CD8-positive, alpha-beta memory T cell (primary cell): ENCODE data around the gene TBC1D8. TPM values are rescaled to one million over a fixed set of nuclear protein-coding genes. Genes with fewer than 3 reads are reported as not detected.

Source experiments
- CTCF ChIA-PET: fragments of 350-600 bp; sonication (Branson Sonifier 250); formaldehyde crosslinking; loops from one replicate; lab custom pipeline; 2021; ENCODE audit warnings: antibody characterized with exemption; lab: Charles Lee
- POLR2A ChIA-PET: fragments of 350-600 bp; sonication (Branson Sonifier 250); formaldehyde crosslinking; loops from one replicate; lab custom pipeline; 2021; ENCODE audit warnings: antibody characterized with exemption; lab: Charles Lee
- DNase-seq, 5 donors: peaks; one replicate each; pipeline versions ENCODE4 v3.0.0 to v3.0.0-alpha.2; 2020 to 2022; ENCODE audit warnings: mixed read lengths in 1 of 5
- H3K27ac ChIP-seq: one replicate; pipeline ENCODE4 v1.7.0; 2013; ENCODE audit warnings: low read depth, mild to moderate bottlenecking, low read length, moderate library complexity
- H3K27me3 ChIP-seq: 2 replicates; pipeline ENCODE4 v1.7.0; 2013; ENCODE audit warnings: low read length, mild to moderate bottlenecking; ENCODE audit not compliant: insufficient read depth, poor library complexity, severe bottlenecking
- H3K36me3 ChIP-seq: 2 replicates; pipeline ENCODE4 v1.7.0; 2013; ENCODE audit warnings: mild to moderate bottlenecking, low read length, moderate library complexity; ENCODE audit not compliant: insufficient read depth
- H3K4me1 ChIP-seq: 2 replicates; pipeline ENCODE4 v1.7.0; 2013; ENCODE audit warnings: mild to moderate bottlenecking, low read length, moderate library complexity; ENCODE audit not compliant: insufficient read depth
- H3K4me3 ChIP-seq: 2 replicates; pipeline ENCODE4 v1.7.0; 2013; ENCODE audit warnings: mild to moderate bottlenecking, low read length
- H3K9me3 ChIP-seq: 2 replicates; pipeline ENCODE4 v1.7.0; 2013; ENCODE audit warnings: mild to moderate bottlenecking, low read length
- H3K27ac Mint-ChIP-seq, 8 donors: one replicate each; pipeline ENCODE4 v1.8.0; 2020 to 2021; ENCODE audit warnings: mixed read lengths in 8 of 8, mild to moderate bottlenecking in 6 of 8, inconsistent platforms in 3 of 8, moderate library complexity in 3 of 8
- H3K27me3 Mint-ChIP-seq, 2 donors: one replicate each; pipeline ENCODE4 v1.8.0; 2020 to 2021; ENCODE audit warnings: mixed read lengths in 2 of 2, mild to moderate bottlenecking in 1 of 2, moderate library complexity in 1 of 2
- H3K36me3 Mint-ChIP-seq, 3 donors: one replicate each; pipeline ENCODE4 v1.8.0; 2020 to 2021; ENCODE audit warnings: mixed read lengths in 3 of 3, inconsistent platforms in 1 of 3, mild to moderate bottlenecking in 1 of 3
- H3K4me1 Mint-ChIP-seq, 3 donors: one replicate each; pipeline ENCODE4 v1.8.0; 2020 to 2021; ENCODE audit warnings: mixed read lengths in 3 of 3, inconsistent platforms in 1 of 3, mild to moderate bottlenecking in 1 of 3
- H3K4me3 Mint-ChIP-seq, 7 donors: one replicate each; pipeline ENCODE4 v1.8.0; 2020 to 2021; ENCODE audit warnings: mixed read lengths in 7 of 7, mild to moderate bottlenecking in 6 of 7, moderate library complexity in 4 of 7, inconsistent platforms in 2 of 7
- H3K9me3 Mint-ChIP-seq, 5 donors: one replicate each; pipeline ENCODE4 v1.8.0; 2020 to 2022; ENCODE audit warnings: mixed read lengths in 5 of 5, mild to moderate bottlenecking in 3 of 5, moderate library complexity in 2 of 5, inconsistent platforms in 1 of 5
- polyA plus RNA-seq: library from polyadenylated mRNA; unstranded; fragments of 300-500 nt; fragmentation: Illumina TruSeq; gene quantifications from one replicate; pipeline ENCODE4 v1.2.3, GENCODE V29; 2021
- total RNA-seq, 2 experiments: library from RNA; stranded (reverse); gene quantifications; one replicate each; pipeline ENCODE4 v1.2.3, GENCODE V29; 2021

TBC1D8 gene
- total and polyA plus RNA-seq, 3 experiments from 2014 or later: 0.55 to 0.89 (median 0.69) TPM

GRCh38 chr2:100989666-100990065 lies 161.5 kb downstream of the TBC1D8 start:
- no peak overlapping the region for H3K27ac Mint-ChIP-seq

DNA sequence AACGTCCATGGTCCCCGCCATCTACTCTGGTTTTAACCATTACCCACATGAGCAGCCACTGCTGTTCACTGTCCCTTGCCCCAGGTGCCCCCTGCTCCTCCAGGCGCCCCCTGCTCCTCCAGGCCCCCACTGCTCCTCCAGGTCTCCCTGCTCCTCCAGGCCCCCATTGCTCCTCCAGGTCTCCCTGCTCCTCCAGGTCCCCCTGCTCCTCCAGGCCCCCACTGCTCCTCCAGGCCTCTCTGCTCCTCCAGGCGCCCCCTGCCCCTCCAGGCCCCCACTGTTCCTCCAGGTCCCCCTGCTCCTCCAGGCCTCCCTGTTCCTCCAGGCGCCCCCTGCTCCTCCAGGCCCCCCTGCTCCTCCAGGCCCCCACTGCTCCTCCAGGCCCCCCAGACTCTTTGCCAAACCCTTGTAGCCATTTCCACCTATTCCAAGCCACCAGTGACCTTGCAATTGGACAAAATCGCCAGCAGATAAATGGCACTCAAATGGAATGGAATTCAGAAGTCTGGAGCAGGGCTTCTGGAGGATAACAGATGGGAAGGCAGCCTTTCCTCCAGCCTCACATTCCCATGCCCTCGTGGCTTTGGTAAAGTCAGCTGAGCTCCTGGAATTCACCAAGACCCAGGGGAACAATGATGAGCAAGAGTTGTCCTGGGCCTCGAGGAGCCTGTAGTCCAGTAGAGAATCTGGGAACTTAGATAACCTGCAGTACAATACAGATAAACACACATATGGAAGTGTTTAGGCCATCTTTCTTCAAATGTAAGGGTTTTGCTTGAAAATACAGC lies 162.4 kb downstream of the TBC1D8 start:
- H3K27me3 ChIP-seq: no peaks in the 10 kb centered on the region
- no peak overlapping the region for H3K27ac ChIP-seq
- Mint-ChIP-seq H3K36me3 (no peaks in the 10 kb centered on the region), H3K4me3 (no peak overlapping the region), H3K27ac (no peak overlapping the region), H3K27me3 (no peaks in the 10 kb centered on the region), H3K9me3 (no peaks in the 10 kb centered on the region), H3K4me1 (peaks cover 0 to 3% (median 2%) of the 10 kb centered on the region in 3 donors)
- ChIA-PET POLR2A (no interaction called here), CTCF (interaction anchor here (0.7 to 8.0 kb wide), 2 partner anchors 382 to 399 kb away, joined by 3 to 106 read pairs; no protein-coding TSS in a partner anchor)
- no peaks in the 10 kb centered on the region for H3K9me3 ChIP-seq
- H3K36me3 ChIP-seq: no peaks in the 10 kb centered on the region
- H3K4me3 ChIP-seq: no peak overlapping the region
- no peaks in the 10 kb centered on the region for H3K4me1 ChIP-seq
- DNase-seq: no peak

More at GRCh38 chr2:100989666-100990065, 161.5 kb downstream of the TBC1D8 start:
- Histone ChIP-seq H3K4me3 (no peak overlapping the region), H3K36me3 (no peaks in the 10 kb centered on the region), H3K27ac (no peak overlapping the region), H3K4me1 (no peaks in the 10 kb centered on the region), H3K27me3 (no peaks in the 10 kb centered on the region), H3K9me3 (no peaks in the 10 kb centered on the region)
- DNase-seq: no peak
- Mint-ChIP-seq H3K9me3 (no peaks in the 10 kb centered on the region), H3K27me3 (peaks cover 0 to 4% of the 10 kb centered on the region in 2 donors), H3K4me1 (peaks cover 0 to 3% (median 2%) of the 10 kb centered on the region in 3 donors), H3K4me3 (no peak overlapping the region), H3K36me3 (no peaks in the 10 kb centered on the region)
- CTCF ChIA-PET: interaction anchor here (0.7 to 8.0 kb wide), 2 partner anchors 383 to 400 kb away, joined by 3 to 106 read pairs; no protein-coding TSS in a partner anchor
- POLR2A ChIA-PET: no interaction called here

GRCh38 chr2:100987974-100988373 lies 163.2 kb downstream of the TBC1D8 start:
- no peaks in the 10 kb centered on the region for H3K9me3 Mint-ChIP-seq
- no peak overlapping the region for H3K4me3 Mint-ChIP-seq
- DNase-seq: no peak
- Histone ChIP-seq H3K36me3 (no peaks in the 10 kb centered on the region), H3K9me3 (no peaks in the 10 kb centered on the region), H3K4me1 (no peaks in the 10 kb centered on the region), H3K27me3 (no peaks in the 10 kb centered on the region), H3K4me3 (no peak overlapping the region), H3K27ac (no peak overlapping the region)
- ChIA-PET CTCF (interaction anchor here (1.7 to 8.0 kb wide), 2 partner anchors 14 to 381 kb away, joined by 5 to 106 read pairs; partner anchors contain the start of gene RPL31), POLR2A (no interaction called here)
- H3K4me1 Mint-ChIP-seq: peaks cover 0 to 3% (median 2%) of the 10 kb centered on the region in 3 donors
- H3K27ac Mint-ChIP-seq: no peak overlapping the region
- H3K36me3 Mint-ChIP-seq: no peaks in the 10 kb centered on the region
- H3K27me3 Mint-ChIP-seq: no peaks in the 10 kb centered on the region

DNA sequence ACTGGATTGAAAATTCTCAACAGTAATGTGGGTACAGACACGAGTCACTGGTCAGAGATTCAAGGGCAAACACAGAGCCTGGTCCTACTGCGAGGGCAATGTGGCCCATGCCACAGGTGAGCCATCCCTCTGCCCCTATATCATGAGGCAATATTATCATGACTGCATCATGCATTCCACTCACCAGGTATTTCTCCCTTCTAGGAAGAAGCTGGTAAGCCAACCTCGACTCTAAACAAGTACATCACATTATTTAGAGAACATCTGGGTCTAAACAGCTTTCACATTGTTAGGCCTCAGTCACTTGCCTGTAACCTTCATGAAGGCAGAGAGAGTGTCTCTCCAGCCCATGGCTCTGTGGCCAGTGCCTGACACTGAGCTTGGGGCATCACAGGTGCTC lies 163.6 kb downstream of the TBC1D8 start:
- Mint-ChIP-seq H3K4me3 (no peak overlapping the region), H3K27ac (no peak overlapping the region), H3K27me3 (no peaks in the 10 kb centered on the region), H3K36me3 (no peaks in the 10 kb centered on the region), H3K9me3 (no peaks in the 10 kb centered on the region), H3K4me1 (peaks cover 0 to 3% (median 2%) of the 10 kb centered on the region in 3 donors)
- Histone ChIP-seq H3K4me3 (no peak overlapping the region), H3K4me1 (no peaks in the 10 kb centered on the region), H3K27ac (no peak overlapping the region), H3K9me3 (no peaks in the 10 kb centered on the region), H3K27me3 (no peaks in the 10 kb centered on the region), H3K36me3 (no peaks in the 10 kb centered on the region)
- no peak for DNase-seq
- ChIA-PET CTCF (interaction anchor here (0.7 to 8.0 kb wide), 3 partner anchors 10 to 380 kb away, joined by 3 to 106 read pairs (median 5); partner anchors contain the start of gene RPL31), POLR2A (no interaction called here)

DNA sequence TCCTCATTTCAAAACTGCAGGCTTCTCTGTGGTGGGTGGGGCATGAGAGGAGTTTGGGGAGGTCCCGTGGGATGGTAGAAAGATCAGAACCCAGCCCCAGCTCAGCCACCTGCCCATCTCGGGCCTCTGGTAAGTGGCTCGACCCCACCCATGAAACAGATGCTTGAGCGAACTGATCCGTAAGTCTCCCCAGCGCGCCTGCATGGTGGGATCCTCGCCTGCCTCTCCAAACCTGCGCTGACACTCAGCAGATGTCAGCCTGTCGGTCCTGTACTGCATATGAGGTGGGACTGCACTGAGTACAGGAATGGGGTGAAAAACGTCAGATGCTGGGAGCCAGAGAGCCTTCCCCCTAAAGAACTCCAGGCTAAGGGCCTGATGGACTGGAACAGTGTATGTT lies 165.0 kb downstream of the TBC1D8 start:
- H3K4me1 Mint-ChIP-seq: peaks cover 0 to 3% (median 2%) of the 10 kb centered on the region in 3 donors
- CTCF ChIA-PET: interaction anchor here (0.5 to 8.0 kb wide), 3 partner anchors 379 to 415 kb away, joined by 3 to 106 read pairs (median 10); no protein-coding TSS in a partner anchor
- no peak overlapping the region for H3K4me3 Mint-ChIP-seq

GRCh38 chr2:100984892-100985307 lies 166.3 kb downstream of the TBC1D8 start:
- H3K9me3 ChIP-seq: no peaks in the 10 kb centered on the region
- DNase-seq: peak; percentile 57 to 84 (median 67)
- H3K27ac ChIP-seq: no peak overlapping the region
- Mint-ChIP-seq H3K36me3 (peaks cover 0 to 2% (median 0%) of the 10 kb centered on the region in 3 donors), H3K4me3 (peak overlapping the region in 1 of 7 donors; percentile 34), H3K27me3 (no peaks in the 10 kb centered on the region), H3K27ac (peak overlapping the region in 2 of 8 donors; percentile 5 to 35), H3K4me1 (peaks cover 0 to 3% (median 2%) of the 10 kb centered on the region in 3 donors), H3K9me3 (no peaks in the 10 kb centered on the region)
- ChIA-PET POLR2A (no interaction called here), CTCF (interaction anchor here (0.7 to 8.0 kb wide), 5 partner anchors 8 to 391 kb away, joined by 3 to 106 read pairs (median 3); no protein-coding TSS in a partner anchor)
- H3K4me3 ChIP-seq: no peak overlapping the region
- no peaks in the 10 kb centered on the region for H3K36me3 ChIP-seq
- H3K27me3 ChIP-seq: no peaks in the 10 kb centered on the region
- no peaks in the 10 kb centered on the region for H3K4me1 ChIP-seq

More for the DNA sequence above, 165.0 kb downstream of the TBC1D8 start:
- no peaks in the 10 kb centered on the region for H3K27me3 ChIP-seq
- Mint-ChIP-seq H3K27me3 (no peaks in the 10 kb centered on the region), H3K9me3 (no peaks in the 10 kb centered on the region), H3K36me3 (peaks cover 0 to under 1% (median 0%) of the 10 kb centered on the region in 3 donors), H3K27ac (no peak overlapping the region)
- no peaks in the 10 kb centered on the region for H3K9me3 ChIP-seq
- no peak overlapping the region for H3K27ac ChIP-seq
- H3K36me3 ChIP-seq: no peaks in the 10 kb centered on the region
- POLR2A ChIA-PET: no interaction called here
- H3K4me3 ChIP-seq: no peak overlapping the region
- H3K4me1 ChIP-seq: no peaks in the 10 kb centered on the region
- DNase-seq: no peak

DNA sequence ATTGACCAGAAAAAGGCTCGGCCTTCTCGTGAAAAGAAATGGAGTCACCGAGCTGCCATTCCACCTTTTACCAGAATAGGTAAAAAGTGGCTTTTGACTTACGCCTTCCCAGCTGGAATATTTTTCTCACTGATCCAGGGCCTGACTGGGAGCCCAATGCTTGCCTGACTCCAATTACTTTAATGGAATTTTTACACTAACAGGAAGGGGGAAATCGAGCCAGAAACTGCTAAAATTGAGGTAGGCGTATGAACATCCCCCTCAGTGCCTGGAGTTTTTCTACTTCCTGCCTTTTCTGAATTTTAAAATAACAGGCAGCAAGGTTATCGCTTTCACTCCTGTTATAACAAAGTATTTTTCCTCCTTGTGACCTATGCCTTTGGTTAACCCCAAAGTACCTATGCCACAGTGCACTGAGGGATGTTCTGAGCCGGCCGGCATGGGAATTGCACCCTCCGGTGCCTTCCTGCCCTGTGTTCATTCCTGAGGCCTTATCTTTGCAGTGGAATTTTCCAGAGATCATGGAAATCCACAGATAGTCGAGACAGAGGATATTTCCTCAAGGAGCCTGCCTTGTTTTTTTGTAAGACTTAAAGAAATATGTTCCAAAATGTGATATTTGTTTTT lies 167.4 kb downstream of the TBC1D8 start:
- Histone ChIP-seq H3K9me3 (no peaks in the 10 kb centered on the region), H3K4me3 (no peak overlapping the region), H3K27ac (no peak overlapping the region), H3K36me3 (no peaks in the 10 kb centered on the region), H3K27me3 (no peaks in the 10 kb centered on the region), H3K4me1 (no peaks in the 10 kb centered on the region)
- Mint-ChIP-seq H3K27me3 (no peaks in the 10 kb centered on the region), H3K4me1 (peaks cover 0 to 3% (median 2%) of the 10 kb centered on the region in 3 donors), H3K9me3 (no peaks in the 10 kb centered on the region), H3K27ac (peak overlapping the region in 1 of 8 donors; percentile 51), H3K36me3 (peaks cover 0 to 2% (median 0%) of the 10 kb centered on the region in 3 donors), H3K4me3 (no peak overlapping the region)
- no peak for DNase-seq
- ChIA-PET CTCF (interaction anchor here (2.1 kb wide), 2 partner anchors 374 to 376 kb away, joined by 8 to 13 read pairs; no protein-coding TSS in a partner anchor), POLR2A (no interaction called here)
